K562 (cell line): Measurements from ENCODE around the gene NPIPB2.

Source experiments
- CAMTA2 ChIP-seq: fragments of 250-450 bp; sonication (Bioruptor Pico); conservative IDR thresholded peaks from 2 replicates; pipeline ENCODE4 v1.5.1; 2022
- MAFK ChIP-seq: IDR thresholded peaks from 2 replicates; pipeline ENCODE4 v1.6.1; 2011; ENCODE audit warnings: low read length, improper control_type of control experiment
- MLLT1 ChIP-seq, 2 experiments: fragments of 450-650 bp; IDR thresholded peaks; 2 replicates each; pipeline ENCODE4 v1.6.1; 2016
- MTA3 ChIP-seq: fragments of 450-650 bp; formaldehyde crosslinking; IDR thresholded peaks from 2 replicates; pipeline ENCODE4 v1.6.1; 2017; ENCODE audit warnings: mild to moderate bottlenecking, borderline replicate concordance
- NEUROD1 ChIP-seq: fragments of 150-350 bp; IDR thresholded peaks from 2 replicates; pipeline ENCODE4 v1.6.1; 2014; ENCODE audit warnings: borderline replicate concordance, low read length, low read depth; ENCODE audit not compliant: partially characterized antibody
- RB1 ChIP-seq: fragments of 450-650 bp; IDR thresholded peaks from 2 replicates; pipeline ENCODE4 v1.6.1; 2017; ENCODE audit warnings: low read depth, mild to moderate bottlenecking
- SMC3 ChIP-seq: conservative IDR thresholded peaks from 2 replicates; pipeline ENCODE4 v1.6.1; 2011; ENCODE audit warnings: low read depth, low read length, improper control_type of control experiment; ENCODE audit not compliant: insufficient read depth

GRCh38 chr16:11877374-11877773 is 64.5 kb downstream of the NPIPB2 start:
- TF ChIP-seq MLLT1 (IDR thresholded peaks at IDR 0.05) (no peak), NEUROD1 (no peak), RB1 (no peak), MTA3 (no peak), MAFK (no peak), SMC3 (no peak), CAMTA2 (no peak)
